HTR-8/SVneo (cell line): ENCODE data around the gene UNC5B.

Experiments used
- DNase-seq: peaks from one replicate; pipeline ENCODE4 v3.0.0; 2011; ENCODE audit warnings: low spot score, mixed read lengths; ENCODE audit not compliant: insufficient read length
- FAIRE-seq: peaks from 2 replicates; lab custom pipeline; 2011; peaks lifted over from hg19 to GRCh38; lab: Jason Lieb, UNC

UNC5B gene

DNA sequence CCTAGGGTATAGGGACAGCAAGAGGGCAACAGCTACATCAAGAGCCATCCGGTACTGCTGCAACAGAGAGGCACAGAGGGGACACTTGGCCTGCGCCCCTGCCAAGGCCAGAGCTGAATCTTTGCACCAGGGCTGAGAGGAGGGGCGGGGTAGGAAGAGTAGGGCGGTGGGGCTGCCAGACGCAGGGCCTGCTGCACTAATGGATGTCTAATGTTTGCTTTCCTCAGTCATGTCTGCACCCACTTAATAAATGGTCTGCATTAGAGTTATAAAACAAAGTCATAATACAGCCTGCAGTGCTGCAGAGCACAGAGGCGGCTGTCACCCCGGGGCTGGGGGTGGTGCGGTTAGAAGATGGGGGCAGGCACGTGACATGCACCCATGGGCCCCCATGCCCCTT is 64.5 kb downstream of the UNC5B start:
- FAIRE-seq, result no peak
- DNase-seq, result no peak

DNA sequence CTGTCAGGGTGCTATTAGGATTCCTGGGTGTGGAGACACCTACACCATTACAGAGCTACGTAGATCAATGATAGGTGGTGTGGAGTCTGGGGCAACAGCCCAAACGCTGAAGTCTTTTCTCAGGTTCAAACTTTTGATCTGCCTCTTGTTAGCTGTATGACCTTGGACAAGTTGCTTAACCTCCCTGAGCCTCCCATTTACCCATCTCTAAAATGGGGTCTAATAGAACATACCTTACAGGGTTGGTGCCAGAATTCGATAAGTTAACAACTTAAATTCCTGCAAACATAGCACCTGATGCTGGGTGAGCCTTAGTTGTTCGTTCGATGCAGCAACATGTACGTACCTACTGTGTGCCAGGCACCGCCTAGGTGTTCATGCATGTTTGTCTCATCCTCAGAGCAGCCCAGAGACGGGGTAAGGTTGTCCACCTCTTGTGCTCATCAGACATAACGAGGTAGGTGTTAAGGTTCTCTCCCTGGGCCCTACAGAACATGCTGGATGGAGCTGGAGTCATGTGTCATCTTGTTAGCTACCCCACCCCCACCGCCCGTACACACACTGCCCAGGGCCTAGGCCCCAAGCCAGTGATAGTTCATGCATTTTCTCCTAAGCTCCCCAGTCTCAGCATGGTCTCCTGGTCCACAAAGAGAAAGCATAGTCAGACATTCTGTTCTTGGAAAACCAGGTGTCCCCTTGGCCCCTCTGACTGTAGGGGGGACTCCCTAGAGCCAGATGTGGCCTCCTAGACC is 65.7 kb downstream of the UNC5B start:
- FAIRE-seq (no peak), DNase-seq (no peak)

DNA sequence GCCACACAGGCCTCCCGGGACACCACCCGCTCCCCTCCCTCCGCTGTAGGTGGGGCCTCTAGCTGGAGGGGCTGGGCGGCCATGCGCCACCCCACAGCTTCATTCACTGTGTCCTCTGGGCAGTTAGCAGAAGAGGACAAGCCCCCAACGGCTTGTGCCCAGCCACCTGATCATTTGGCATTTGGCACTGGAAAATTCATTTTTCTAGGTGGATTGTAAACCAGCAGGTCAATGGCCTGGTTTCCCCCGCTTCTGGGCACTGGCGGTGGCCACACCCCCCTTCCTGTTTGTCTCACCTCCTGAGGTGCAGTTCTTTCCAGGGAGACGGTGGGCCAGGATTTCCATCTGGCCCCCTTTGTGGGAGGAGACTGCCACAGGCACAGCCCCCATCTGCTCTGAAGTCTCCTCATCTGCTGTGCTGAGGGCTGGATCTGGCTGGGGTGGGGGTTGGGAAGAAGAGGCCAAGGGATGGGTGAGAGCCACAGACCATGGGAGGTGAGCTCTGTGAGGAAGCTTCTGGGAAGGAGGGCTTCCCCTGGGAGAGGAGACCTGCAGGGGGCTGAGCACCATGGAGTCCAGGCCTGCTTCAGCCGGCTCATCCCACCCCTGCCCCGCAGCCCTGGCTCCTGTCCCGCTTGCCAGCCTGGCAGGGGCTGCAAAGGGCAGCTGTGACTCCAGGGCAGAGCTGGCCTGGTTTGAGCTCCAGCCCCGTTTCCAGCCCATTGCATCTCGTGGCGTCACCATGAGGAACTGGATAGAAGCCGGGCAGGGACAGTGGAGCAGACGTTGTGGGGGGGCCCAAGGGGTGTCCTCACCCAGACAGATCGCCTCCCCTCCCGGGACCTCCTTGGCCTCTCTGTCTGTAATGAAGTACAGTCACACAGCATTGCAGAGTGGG is 66.6 kb downstream of the UNC5B start:
- DNase-seq (no peak), FAIRE-seq (no peak)

DNA sequence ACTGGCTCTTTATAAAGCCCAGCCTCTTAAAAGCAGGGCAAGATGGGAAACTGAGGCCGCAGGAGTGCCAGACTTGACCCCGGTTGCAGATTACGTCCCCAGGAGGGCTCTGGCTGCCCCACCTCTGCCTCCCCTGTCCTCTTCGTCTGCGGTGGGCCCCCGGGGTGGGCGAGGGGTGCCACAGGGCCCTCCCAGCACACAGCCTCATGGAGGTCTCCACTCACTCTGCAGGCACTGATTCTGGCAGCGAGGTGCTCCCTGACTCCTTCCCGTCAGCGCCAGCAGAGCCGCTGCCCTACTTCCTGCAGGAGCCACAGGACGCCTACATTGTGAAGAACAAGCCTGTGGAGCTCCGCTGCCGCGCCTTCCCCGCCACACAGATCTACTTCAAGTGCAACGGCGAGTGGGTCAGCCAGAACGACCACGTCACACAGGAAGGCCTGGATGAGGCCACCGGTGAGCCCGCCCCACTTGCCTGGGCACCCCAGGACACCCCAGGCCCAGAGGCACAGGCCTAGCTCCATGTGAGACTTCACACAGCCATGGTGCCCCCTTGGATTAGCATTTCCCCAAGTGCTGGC is 67.3 kb downstream of the UNC5B start:
- FAIRE-seq, result no peak
- DNase-seq, result no peak

DNA sequence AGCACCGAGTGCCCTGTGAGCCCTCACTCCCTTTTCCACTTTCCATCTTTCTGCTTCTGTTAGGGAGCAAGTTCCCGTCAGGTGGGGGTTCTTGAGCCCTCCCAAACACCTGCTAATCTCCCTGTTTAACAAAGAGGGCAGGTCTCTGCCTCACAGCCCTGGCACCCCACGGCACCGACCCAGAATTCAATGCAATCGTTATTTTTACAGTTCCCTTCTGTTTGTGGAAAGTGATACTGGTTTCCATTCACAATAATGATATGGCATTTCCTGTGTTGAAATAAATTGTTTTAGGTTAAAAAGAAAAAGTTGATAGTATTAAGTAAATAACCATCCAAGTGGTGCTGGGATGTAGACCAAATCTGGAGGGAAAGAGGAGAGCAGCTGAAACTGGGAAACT is 67.8 kb downstream of the UNC5B start:
- DNase-seq, result no peak
- no peak for FAIRE-seq

DNA sequence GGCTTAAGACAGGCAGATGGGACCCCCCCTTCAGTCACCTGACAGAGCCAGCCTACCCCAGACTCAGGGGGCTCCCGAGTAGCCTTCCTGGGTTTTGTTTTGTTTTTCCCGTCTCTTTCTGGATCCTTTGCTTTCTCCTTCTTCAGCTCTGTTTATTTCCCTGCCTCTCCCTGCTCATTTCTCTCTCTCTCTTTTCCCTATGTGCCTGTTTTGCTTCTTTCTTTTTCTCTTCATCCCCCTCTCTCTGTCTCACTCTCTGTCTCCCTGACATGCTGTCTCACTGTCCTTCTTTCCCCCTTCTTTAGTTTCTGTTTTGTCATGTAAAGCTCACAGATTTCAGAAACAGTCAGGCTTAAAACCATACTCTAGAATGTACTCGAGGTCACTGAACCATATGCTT is 68.5 kb downstream of the UNC5B start:
- FAIRE-seq (no peak), DNase-seq (no peak)

DNA sequence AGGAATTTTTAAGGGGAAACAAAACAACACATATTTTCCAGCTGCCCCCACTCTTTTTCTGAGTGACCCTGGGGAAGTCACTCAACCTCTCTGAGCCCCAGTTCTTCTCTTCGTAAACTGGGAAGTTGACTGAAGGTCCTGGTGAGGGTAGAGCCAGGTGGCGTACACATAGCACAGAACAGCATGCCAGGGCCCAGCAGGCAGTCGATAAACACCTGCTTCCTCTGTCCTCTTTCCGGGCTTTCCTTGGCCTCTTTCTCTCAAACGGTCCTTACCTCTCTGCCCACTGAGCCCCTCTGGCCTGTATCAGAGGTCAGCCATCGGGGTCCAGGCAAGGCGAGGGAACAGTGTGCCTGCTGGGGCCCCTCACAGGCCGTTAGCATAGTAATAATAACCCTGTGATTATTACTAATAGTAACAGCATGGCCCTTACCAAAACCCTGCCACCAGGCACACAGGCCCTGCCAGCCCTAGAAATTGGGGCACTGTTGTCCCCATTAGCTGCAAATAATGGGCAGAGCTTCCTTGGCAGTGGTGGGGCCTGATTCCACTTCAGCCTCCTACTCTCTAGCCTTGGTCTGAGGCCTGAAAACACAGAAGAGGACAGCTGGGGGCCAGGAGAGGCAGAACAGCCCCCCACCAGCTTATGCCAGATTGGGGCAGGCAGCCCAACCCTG is 69.4 kb downstream of the UNC5B start:
- DNase-seq (no peak), FAIRE-seq (no peak)

DNA sequence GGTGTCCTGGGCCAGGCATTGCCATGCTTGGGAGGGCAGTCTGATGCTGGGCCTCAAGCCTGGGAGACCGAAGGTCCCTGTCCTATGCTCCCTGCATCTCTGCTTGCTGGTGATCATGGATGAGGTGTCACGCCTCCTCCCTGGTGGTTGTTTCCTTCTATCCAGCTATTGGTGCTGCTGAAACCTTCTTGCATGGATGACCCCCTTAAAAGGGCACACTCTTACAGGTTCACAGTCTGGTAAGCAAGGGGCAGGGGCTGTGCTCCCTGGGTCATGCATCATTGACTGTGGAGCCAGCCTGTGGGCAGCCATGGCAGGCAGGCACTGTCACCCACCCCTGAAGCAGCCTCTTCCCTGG is 69.9 kb downstream of the UNC5B start:
- no peak for DNase-seq
- no peak for FAIRE-seq

DNA sequence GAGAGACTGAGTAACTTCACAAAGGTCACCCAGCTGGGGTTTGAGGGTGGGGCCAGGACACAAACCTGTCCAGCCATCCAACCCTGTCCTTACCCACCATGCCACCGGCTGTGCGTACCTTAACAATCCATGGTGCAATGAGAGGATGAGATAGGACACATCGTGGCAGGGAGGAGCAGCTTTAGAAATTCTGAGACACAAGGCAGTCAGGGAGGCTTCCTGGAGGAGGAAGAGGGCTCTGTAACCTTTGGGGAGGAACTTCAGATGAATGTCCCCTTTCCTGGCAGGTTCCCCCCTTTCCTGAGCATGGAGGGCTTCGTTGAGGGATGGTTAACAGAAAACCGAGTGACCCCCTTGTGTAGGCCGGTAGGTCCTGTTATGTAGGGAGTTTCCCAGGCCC is 71.0 kb downstream of the UNC5B start:
- no peak for FAIRE-seq

DNA sequence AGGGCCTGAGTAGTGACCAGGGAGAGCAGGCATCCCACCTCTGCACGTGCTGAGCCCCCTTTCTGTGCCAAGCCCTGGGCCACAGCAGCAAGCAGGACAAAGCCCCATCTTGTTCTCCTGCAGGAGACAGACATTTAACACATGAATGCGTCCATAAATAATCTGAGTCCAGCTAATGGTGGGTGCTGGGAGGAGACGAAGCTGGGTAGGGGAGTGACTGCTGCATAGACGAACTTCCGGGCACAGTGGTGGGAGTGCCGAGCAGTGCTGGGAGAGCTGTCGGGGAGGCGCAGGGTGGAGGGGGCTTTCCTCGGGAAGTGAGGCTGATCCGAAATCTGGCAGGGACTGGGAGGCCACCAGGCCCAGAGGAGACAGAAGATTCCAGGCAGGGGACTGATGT is 71.5 kb downstream of the UNC5B start:
- DNase-seq (no peak), FAIRE-seq (no peak)

More for the DNA sequence above, 71.0 kb downstream of the UNC5B start:
- no peak for DNase-seq

DNA sequence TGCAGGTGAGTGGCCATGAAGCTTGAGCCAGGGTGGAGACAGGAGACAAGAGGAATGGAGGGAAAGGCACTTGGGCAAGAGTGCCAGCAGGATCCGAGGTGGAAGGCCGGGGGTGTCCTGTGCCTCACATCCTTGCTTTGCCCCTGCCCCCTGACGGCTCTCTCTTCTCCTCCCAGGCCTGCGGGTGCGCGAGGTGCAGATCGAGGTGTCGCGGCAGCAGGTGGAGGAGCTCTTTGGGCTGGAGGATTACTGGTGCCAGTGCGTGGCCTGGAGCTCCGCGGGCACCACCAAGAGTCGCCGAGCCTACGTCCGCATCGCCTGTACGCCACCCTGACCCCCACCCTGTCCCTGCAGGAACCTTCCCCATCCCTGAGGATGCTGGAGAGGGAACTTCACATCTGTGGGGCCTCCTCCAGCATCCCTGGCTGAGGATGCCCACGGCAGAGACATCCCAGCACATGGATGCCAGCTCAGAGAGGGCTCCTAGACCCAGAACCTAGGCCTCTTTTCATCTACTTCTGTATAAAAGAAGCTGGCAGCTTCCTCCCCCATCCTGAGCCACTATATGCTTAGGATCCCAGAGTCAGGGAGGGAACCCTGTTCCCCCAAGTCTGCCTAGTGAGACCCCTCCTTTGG is 72.3 kb downstream of the UNC5B start:
- FAIRE-seq (no peak), DNase-seq (no peak)

DNA sequence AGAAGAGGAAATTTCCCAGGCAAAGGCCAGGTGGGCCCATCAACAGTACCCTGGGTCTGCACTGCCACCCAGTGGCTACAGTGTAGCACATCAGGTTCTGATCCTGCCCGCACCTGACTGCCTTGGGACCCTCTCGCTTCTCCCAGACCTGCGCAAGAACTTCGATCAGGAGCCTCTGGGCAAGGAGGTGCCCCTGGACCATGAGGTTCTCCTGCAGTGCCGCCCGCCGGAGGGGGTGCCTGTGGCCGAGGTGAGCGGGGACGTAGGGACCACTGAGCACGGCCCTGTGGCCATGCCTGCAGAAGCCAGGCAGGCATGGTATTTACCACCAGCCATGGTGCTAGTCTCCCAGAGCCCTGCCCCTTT is 72.8 kb downstream of the UNC5B start:
- no peak for FAIRE-seq
- peak; percentile 63 for DNase-seq

DNA sequence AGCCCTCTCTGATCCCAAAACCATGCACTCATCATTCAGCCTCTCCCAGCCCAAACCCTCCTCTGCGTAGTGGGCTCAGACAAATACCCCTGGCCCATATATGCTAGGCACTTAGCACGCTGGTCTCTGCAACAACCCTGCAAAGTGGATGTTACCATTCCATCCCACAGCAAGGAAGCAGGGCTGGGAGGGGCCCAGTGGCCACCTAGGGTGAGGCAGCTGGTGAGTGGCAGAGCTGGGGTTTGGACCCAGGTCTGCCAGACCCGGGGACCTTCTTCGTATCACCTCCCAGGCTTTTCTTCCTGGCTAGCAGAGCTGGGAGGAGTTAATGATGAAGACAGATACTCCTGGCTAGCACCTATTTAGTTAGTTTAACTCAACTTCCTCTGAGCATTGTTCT is 73.6 kb downstream of the UNC5B start:
- FAIRE-seq (no peak), DNase-seq (no peak)

DNA sequence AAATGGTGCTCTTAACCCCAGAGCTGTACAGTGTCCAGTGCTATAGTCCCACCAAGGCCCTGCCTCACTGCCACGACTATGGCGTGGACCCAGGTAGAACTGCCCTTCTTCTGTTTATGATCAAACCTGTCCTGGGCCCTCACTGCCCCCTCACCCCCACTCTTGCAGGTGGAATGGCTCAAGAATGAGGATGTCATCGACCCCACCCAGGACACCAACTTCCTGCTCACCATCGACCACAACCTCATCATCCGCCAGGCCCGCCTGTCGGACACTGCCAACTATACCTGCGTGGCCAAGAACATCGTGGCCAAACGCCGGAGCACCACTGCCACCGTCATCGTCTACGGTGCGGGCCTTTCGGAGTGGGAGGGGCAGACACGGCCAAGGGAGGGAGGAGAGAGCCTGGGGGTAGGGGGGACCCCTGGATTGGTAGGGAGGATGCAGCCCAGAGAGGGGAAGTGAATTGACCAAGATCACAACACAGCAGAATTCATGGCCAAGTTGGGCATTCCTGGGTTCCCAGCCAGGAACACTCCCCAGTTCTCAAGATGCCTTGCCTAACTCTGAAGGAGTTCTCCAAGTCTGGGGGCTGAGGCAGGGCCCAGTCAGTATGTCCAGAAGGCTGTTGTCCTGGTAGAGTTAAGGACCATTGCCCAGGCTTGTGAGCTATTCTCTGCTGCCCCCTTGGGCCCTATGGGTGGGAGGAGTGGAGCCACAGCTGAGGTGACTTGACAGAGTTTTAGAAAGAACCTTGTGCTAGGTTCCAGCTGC is 74.3 kb downstream of the UNC5B start:
- FAIRE-seq (no peak), DNase-seq (no peak)

DNA sequence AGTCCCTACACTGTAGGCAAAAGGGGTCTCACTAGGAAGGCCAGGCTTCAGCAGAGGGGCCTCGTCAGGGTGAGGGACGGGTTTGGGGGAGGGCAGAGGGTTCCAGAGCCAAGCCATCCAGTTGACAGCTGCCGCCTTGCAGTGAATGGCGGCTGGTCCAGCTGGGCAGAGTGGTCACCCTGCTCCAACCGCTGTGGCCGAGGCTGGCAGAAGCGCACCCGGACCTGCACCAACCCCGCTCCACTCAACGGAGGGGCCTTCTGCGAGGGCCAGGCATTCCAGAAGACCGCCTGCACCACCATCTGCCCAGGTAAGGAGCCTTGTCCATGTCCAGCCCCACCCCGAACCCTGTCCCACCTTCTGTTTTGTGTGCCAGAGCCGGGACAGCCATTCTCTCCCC is 75.1 kb downstream of the UNC5B start:
- FAIRE-seq, result no peak
- no peak for DNase-seq

DNA sequence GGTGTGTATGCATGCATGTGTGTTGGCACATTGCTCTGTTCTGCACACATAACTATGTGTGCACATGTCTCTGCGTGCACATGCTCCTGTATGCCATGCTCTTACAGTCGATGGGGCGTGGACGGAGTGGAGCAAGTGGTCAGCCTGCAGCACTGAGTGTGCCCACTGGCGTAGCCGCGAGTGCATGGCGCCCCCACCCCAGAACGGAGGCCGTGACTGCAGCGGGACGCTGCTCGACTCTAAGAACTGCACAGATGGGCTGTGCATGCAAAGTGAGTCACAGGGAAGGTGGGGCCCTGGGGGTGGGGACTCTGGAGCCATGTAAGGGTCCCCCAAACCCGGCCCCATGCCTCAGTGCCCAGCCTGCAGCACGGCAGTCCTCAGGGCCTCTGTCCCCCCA is 76.1 kb downstream of the UNC5B start:
- no peak for FAIRE-seq
- DNase-seq, result no peak

DNA sequence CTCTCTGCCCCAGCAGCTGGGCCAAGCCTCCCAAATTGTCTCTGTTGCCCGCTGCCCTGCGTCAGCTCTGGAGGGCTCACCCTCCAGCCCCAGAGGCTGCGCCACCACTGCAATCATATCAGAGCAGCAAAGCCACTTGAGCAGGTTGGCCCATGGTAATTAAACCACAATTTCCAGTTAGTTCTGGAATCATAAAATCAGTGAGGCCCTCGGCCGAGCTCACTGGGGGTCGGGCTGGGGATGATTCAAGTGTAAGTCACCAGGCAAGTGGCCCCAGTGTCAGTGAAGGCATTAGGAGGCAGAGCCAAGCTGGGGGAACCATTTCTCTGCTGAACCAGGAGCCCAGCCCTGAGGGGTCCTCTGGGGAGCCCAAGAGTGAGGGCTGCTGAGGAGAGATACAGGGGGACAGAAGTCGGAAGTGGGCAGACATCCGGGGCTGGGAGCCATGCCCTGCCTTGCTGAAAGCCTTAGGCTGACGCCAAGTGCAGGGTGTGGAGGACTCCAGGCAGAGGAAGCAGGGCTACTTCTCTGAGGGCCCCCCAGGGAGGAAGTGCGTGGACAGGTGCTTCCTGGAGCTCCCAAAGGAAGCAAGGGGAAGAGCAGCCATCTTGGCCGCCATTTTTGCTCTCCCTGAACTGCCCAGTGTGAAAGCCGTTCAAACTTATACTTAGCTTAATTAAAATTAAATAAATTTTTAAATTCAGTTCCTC is 77.2 kb downstream of the UNC5B start:
- no peak for FAIRE-seq

DNA sequence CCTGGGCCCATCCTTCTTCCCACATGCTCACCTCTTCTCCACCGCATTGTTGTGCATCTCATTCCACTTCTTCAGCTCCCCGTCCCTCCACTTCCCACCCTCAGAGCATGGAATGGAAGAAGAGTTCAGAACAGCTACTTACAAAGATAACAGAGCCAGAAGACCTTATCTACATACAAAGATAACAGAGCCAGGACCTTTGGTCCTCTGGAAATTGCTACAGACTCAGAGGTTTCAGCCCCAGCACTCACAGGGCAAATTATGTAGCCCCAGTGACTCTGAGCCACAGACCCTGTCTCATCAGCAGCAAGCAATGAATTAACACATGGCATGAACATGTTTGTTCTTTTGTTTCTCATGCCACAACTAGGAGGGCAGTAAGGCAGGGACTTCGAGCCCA is 78.0 kb downstream of the UNC5B start:
- DNase-seq (no peak), FAIRE-seq (no peak)

More for the DNA sequence above, 77.2 kb downstream of the UNC5B start:
- DNase-seq, result no peak
